ENCODE data around the gene ADORA3. TPM values are rescaled to one million over a fixed set of nuclear protein-coding genes. Genes with fewer than 3 reads are reported as not detected.
"Not testable (repeated sequence)": the region's sequence is repeated elsewhere in the genome, so short reads cannot be mapped to it uniquely, and the experiment has no call there.

The ADORA3 gene
- total RNA-seq (1 to 10 TPM in 5 of 10 donors, under 1 TPM in 3, not detected in 2; 0.17 to 4.7 (median 1.6) TPM), polyA plus RNA-seq (1 to 10 TPM; 1.9 TPM)
- long read RNA-seq, donor 1, partial matches to known transcripts = 0 of 2 reads
- long read RNA-seq, donor 1, other reads (novel, unspliced or antisense) = 1 of 2 reads
- long read RNA-seq, donor 2 = 0 reads
- long read RNA-seq, donor 3 = 0 reads

DNA sequence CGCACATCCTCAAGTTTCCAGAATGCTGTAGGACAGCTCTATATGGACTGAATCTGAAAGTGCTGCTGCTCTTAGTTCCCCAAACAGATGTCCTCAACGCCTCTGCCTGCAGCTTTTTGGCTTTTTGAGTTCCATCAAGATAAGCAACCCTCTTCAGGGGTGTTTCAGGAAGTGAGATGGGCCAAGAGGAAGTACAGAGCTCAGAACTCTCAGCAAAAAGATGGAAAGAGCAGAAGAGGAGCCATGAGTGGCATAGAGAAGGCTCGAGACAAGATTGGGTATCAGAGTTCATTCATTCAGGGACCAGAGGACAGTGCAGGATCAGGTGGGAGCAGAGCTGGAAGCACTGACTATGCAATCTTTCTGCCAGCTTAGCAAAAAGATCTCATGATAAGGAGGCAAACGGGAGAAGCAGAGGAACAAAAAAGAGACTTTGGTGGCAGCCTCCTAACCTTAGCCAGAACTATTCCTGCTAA lies at the start of gene ADORA3, which contains the start of gene TMIGD3:
ADORA3 (minus strand) TSS at position 49 of the 476 bp plus-strand sequence. CDS start 279 bp downstream, outside the sequence.
TMIGD3 (minus strand) TSS at position 49 of the 476 bp plus-strand sequence. CDS start 279 bp downstream, outside the sequence.
- peaks cover 5 to 81% (median 17%) of the 10 kb centered on the region in 9 donors for H3K4me1 ChIP-seq
- DNase-seq (no peak), ATAC-seq (no peak)
- TF ChIP-seq, protein P1, sequence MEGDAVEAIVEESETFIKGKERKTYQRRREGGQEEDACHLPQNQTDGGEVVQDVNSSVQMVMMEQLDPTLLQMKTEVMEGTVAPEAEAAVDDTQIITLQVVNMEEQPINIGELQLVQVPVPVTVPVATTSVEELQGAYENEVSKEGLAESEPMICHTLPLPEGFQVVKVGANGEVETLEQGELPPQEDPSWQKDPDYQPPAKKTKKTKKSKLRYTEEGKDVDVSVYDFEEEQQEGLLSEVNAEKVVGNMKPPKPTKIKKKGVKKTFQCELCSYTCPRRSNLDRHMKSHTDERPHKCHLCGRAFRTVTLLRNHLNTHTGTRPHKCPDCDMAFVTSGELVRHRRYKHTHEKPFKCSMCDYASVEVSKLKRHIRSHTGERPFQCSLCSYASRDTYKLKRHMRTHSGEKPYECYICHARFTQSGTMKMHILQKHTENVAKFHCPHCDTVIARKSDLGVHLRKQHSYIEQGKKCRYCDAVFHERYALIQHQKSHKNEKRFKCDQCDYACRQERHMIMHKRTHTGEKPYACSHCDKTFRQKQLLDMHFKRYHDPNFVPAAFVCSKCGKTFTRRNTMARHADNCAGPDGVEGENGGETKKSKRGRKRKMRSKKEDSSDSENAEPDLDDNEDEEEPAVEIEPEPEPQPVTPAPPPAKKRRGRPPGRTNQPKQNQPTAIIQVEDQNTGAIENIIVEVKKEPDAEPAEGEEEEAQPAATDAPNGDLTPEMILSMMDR (IDR thresholded peaks at IDR 0.05) = no peak
- peak within 1 kb of the TSS in 1 of 10 donors; percentile 41 for H3K4me3 ChIP-seq
- no peaks in the 10 kb centered on the region for H3K27me3 ChIP-seq
- H3K36me3 ChIP-seq = no peaks in the 10 kb centered on the region
- H3K27ac ChIP-seq = peak within 1 kb of the TSS in 4 of 10 donors; percentile 3 to 99 (median 11)
- WGBS, 2 donors = 65 to 69% methylated on average over 4 of the region's 4 CpGs
- intact Hi-C loops (cut with DNase I) = loop anchor here in 1 of 10 donors (10.0 kb wide), 1 partner anchor 251 kb away; the partner anchor contains the start of gene DDX20
- no peaks in the 10 kb centered on the region for H3K9me3 ChIP-seq

DNA sequence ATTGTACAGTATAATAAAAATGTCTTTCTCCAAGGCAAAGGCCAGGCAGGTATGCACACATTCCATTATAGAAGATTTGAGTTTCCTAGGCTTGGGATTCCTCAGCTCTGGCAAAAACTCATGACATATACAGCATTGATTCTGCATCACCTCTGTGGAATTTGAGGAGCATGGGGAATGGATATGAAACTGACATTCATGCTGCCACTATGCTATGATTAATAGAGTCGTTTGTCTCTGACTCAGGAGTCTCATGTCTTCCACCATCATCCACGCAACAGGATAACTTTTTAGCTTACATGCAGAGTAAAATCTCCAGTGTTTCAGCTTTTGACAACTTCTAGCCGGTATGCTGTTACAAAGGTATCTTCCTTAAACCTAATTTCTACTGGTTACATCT lies 49.8 kb upstream of the ADORA3 start:
- Histone ChIP-seq H3K36me3 (no peaks in the 10 kb centered on the region), H3K9me3 (no peaks in the 10 kb centered on the region), H3K27me3 (no peaks in the 10 kb centered on the region), H3K4me3 (no peak overlapping the region), H3K4me1 (no peaks in the 10 kb centered on the region), H3K27ac (no peak overlapping the region)
- 86 to 87% methylated on average over 3 of the region's 3 CpGs for WGBS, 2 donors
- ATAC-seq (no peak), DNase-seq (no peak)
- intact Hi-C loops (cut with DNase I) = no loop called here
- TF ChIP-seq, protein P1 (IDR thresholded peaks at IDR 0.05) = no peak

DNA sequence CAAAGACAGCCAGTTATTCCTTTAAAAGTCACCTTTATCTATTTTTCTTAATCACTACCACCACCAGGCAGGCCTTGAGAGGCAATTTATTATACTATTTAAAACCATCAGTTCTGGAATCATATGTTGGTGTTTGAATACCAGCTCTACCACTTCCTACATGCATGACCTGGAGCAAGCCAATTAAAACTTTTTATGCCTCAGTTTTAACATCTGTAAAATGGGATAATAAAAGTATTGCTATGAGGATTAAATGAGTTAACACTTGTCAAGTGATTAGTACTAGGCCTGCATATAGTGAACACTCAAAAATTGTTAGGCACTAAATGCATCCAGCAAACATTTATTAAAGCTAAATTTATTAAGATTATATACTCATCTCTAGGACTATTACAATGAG lies 49.2 kb upstream of the ADORA3 start:
- TF ChIP-seq, protein P1 (IDR thresholded peaks at IDR 0.05) = no peak
- no peaks in the 10 kb centered on the region for H3K4me1 ChIP-seq
- H3K4me3 ChIP-seq = no peak overlapping the region
- DNase-seq (no peak), ATAC-seq (no peak)
- intact Hi-C loops (cut with DNase I) = no loop called here
- H3K27ac ChIP-seq = no peak overlapping the region
- H3K36me3 ChIP-seq = no peaks in the 10 kb centered on the region
- no peaks in the 10 kb centered on the region for H3K9me3 ChIP-seq
- H3K27me3 ChIP-seq = no peaks in the 10 kb centered on the region

DNA sequence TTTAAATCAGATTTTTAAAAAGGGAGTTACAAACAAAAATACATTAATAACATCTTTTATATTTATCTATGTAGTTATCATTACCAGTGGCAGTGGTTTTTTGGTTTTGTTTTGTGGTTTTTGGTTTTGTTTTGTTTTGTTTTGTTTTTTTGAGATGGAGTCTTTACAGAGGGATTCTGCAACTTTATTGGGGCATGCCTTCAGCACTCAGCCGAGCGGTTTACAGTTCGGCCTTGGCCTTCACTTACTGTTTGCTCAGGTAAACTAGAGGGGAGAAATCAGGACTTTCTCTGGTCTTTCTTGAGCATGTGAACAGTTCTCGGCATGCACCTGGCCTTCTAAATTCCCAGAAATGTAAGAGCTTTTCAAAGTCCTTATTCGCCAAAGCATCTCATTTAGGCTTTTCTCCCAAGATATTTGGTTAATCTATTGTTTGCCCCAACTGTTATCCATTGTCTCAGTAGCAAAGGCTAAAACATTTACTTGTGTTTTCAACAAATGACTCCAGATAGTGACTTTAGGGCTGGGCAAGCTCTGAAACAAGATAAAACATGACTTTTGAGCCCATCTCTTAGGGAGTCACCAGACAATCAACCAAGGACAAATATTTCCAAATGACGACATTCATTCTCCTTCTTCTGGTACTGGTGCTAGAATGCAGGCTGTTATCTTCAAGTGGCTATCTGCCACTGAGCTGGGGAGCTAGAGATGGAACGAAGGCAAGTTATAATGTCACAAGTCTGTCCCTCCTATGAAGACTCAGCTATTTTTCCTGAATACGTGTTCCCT lies 48.4 kb upstream of the ADORA3 start:
- Histone ChIP-seq H3K27me3 (no peaks in the 10 kb centered on the region), H3K4me3 (no peak overlapping the region), H3K4me1 (no peaks in the 10 kb centered on the region), H3K27ac (no peak overlapping the region), H3K36me3 (no peaks in the 10 kb centered on the region), H3K9me3 (no peaks in the 10 kb centered on the region)
- no peak for DNase-seq
- intact Hi-C loops (cut with DNase I) = no loop called here
- 71 to 81% methylated on average over 8 of the region's 8 CpGs for WGBS, 2 donors
- TF ChIP-seq, protein P1 (IDR thresholded peaks at IDR 0.05) = no peak
- no peak for ATAC-seq

DNA sequence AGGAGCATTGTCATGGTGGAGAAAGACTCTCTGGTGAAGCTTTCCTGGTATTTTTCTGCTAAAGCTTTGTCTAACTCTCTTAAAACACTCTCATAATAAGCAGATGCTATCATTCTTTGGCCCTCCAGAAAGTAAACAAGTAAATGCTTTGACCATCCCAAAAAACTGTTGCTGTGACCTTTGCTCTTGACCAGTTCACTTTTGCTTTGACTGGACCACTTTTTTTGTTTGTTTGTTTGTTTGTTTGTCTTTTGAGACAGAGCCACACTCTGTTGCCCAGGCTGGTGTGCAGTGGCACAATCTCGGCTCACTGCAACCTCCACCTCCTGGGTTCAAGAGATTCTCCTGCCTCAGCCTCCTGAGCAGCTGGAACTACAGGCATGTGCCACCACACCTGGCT lies 44.4 kb upstream of the ADORA3 start:
- H3K27ac ChIP-seq; H3K27me3 ChIP-seq; intact Hi-C loops (cut with DNase I); H3K4me3 ChIP-seq; H3K4me1 ChIP-seq; ATAC-seq; H3K36me3 ChIP-seq; H3K9me3 ChIP-seq; DNase-seq: not testable (repeated sequence)
- 86 to 95% methylated on average over 1 of the region's 1 CpG for WGBS, 2 donors

Data from heart right ventricle (tissue), 16 donors.